ENCODE results near the gene TAGLN.

DNA sequence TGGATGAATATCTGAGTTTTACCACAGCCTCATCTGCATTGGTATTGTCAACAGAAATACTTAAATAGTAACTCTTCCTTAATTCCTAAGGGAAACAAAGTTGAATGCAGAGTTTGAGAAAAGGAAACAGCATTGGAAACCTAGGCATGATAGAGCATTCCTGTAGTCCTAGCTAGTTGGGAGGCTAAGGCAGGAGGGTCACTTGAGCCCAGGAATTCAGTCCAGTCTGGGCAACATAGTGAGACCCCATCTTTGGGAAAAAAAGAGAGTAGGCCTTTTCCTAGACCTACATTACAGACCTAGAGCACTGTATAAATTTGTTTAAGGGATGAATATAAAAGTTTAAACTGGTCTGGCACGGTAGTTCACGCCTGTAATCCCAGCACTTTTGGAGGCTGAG, 41.7 kb upstream of the TAGLN start:
- TF ChIP-seq EP300 (IDR thresholded peaks at IDR 0.05), result no peak
- TF ChIP-seq, protein P1, sequence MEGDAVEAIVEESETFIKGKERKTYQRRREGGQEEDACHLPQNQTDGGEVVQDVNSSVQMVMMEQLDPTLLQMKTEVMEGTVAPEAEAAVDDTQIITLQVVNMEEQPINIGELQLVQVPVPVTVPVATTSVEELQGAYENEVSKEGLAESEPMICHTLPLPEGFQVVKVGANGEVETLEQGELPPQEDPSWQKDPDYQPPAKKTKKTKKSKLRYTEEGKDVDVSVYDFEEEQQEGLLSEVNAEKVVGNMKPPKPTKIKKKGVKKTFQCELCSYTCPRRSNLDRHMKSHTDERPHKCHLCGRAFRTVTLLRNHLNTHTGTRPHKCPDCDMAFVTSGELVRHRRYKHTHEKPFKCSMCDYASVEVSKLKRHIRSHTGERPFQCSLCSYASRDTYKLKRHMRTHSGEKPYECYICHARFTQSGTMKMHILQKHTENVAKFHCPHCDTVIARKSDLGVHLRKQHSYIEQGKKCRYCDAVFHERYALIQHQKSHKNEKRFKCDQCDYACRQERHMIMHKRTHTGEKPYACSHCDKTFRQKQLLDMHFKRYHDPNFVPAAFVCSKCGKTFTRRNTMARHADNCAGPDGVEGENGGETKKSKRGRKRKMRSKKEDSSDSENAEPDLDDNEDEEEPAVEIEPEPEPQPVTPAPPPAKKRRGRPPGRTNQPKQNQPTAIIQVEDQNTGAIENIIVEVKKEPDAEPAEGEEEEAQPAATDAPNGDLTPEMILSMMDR (IDR thresholded peaks at IDR 0.05), result no peak
- no peak for TF ChIP-seq POLR2A (IDR thresholded peaks at IDR 0.05)

Data from suprapubic skin (tissue), 3 donors.